ENCODE data around the gene RPL27.
A peak's percentile ranks its signal among the peaks of the same experiment; 100 is the strongest.

The RPL27 gene

GRCh38 chr17:43021741-43022512, 23.7 kb downstream of the RPL27 start, which contains the start of gene VAT1:
VAT1 (minus strand) TSS chr17:43022385; CDS start chr17:43022322, 63 bp downstream.
- DNase-seq = peak; percentile 92

DNA sequence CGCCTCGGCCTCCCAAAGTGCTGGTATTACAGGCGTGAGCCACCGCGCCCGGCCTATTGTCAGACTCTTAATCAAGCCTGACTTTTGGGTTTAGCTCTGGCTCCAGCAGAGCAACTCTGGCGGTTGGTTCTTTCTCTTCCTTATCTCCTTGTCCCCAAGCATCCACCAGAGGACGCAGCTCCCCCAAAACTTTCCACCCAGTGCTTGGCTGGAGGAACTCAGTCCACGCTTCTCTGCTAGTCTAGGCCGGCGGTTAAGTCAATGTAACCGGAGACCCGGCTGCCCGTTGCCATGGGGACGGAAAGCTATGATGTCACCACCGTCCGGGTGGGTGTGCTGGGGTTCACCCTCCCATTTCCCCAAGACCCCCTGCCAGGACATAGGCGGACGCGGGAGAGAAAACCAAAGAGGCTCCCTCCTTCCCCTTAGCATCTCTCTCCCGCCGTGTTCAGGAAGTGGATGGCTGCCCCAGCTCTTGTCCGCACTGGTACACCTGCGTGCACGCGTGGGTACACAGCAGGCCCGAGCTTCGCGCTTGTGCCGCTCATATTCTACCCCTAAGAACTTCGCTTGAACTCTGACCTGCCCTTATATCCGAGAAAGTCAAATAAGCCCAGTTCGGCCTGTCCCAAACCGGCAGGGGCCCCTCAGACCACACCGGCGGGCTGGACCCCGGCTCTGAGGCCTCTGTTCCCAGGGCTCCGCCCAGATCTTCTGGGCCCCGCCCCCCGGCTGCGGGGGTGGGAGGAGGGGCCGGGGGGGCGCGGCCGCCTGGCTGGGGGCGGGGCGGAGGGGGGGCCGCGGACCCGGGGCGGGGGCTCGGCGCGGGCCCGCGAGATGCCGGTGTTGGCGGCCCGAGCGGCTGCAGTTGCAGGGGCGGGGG, 26.4 kb downstream of the RPL27 start, which contains the start of gene RND2:
Gene RND2, plus strand, starts transcription at position 825 of the 883 bp plus-strand sequence. CDS start 117 bp downstream, outside the sequence.
- DNase-seq = peak; percentile 97

- no peak for DNase-seq
These were observed 27.1 kb downstream of the RPL27 start for GRCh38 chr17:43025290-43025657.

DNA sequence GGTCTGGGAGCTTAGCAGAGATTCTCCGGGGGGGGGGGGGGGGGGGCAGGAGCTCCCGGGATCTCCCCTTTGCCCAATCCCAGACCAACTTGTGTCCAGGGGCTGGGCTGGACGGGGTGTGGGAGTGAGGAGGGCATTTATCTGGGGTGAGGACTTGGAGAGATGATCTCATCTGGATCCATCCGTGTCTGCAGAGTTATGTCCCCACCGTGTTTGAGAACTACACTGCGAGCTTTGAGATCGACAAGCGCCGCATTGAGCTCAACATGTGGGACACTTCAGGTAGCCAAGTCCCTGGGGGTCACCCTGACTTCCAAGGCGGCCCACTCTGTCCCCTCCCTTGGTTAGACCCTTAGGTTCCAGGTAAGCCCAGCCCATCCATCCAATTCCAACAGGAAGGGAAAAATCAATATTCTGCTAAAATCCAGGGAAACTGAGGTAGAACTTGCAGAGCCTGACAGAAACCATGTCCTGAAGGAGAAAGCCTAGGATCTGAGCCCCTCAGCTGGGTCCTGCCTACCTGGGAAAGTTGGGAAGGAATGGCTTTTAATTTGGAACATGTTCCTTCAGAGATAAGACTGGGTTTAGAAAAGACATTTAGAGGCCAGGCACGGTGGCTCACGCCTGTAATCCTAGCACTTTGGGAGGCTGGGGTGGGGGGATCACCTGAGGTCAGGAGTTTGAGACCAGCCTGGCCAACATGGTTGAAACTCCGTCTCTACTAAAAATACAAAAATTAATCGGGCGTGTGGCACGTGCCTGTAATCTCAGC, 27.7 kb downstream of the RPL27 start:
- DNase-seq = no peak

DNA sequence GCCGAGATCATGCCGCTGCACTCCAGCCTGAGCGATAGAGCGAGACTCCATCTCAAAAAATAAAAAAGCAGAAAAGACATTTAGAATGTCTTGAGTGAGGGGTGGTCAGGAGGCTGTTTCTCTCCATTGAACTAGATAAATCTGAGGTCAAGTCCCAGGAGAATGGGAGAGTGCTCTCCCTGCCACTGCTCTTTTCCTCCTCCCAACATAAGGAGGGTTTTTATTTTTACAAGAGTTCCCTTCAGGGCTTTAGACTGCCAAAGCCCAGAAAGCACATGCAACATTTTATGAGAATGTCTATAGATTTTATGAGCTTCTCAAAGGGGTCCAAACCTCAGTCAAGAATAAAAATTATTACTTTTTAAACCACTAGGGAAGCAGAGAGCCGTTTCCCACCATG, 28.4 kb downstream of the RPL27 start:
- DNase-seq = no peak

DNA sequence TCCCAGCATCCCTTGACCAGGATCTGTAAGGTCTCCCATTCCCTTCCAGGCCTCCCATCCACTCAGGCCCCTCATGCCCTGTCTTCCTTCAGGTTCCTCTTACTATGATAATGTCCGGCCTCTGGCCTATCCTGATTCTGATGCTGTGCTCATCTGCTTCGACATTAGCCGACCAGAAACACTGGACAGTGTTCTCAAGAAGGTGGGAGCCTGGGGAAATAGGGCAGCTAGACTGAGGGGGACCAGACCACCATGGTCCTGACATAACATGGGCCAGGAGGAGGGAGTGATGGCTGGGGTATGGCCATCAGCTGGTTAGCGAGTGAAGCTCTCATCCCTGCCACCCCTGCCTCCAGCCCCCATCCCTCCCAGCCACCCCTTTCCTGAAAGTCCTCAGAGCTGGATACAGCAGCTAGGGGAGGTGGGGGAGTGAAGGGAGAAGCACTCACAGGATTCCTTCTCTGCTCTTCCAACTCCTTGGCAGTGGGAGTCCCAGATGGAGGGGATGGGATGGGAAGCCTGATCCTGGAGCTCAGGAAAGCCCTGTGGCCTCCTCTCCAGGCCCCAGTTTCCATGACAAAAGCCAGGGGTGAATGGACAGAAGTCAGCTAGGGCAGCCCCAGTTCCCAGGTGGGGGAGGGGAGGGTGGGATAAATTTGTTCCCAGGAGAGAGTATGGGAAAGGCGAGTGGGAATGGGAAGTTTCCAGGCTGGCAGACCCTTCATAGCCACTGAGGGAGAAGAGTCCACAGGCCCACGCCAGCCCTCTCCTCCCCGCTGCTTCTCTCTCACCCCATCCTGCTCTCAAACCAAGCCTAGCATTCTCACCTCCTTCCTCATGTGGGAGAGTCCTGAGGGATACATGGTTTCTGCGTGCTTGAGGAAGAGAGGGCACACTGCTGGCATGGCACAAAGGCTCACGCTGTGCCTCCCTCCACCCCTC, 29.1 kb downstream of the RPL27 start:
- no peak for DNase-seq

DNA sequence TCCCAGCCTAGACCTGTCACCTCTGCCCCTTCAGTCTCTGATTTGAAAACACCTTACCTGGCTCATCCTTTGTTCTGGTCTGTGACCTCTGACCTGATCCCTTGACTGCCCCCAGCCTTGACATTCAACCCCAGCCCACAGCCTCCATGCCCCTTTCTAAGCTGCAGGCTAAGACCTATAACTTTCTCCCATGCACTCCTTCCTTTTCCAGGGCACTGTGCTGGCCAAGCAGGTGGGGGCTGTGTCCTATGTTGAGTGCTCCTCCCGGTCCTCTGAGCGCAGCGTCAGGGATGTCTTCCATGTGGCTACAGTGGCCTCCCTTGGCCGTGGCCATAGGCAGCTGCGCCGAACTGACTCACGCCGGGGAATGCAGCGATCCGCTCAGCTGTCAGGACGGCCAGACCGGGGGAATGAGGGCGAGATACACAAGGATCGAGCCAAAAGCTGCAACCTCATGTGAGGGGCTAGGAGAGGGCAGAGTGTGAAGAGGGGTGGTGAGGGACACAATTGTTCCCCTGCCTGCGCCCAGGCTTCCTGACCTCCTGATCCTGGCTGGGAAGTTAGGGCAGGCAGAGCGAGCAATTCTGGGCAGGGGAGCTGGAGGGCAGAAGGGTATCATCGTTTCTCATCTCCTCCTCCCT, 30.1 kb downstream of the RPL27 start:
- DNase-seq = no peak

DNA sequence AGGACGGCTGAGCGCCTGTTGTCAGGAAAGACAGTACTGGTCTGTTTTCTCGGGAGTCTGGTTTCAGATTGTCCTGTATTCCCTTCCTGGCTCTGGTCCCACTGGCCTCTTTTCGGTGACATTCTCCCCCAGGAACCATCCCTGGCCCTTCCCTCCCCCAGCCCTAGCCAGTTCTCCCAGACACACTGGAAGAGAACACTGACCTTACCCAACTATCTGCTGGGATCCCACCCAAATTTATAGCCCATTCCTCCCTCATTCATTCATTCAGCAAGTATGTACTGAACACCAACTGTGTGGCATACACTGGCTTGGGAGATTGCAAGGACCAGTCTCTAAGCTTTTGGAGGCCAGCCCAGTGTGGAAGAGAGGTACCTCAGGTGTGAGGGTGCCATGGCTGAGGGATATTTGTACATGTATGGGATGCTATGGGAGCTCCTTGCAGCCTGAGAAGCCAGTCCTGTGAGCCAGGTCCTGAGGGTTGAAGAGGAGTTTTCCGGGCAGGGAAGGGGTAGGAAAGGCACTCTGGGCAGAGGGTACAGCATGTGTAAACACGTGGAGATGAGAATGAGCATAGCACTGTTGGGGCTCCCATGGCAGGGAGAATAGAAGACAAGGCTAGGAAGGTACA, 32.0 kb downstream of the RPL27 start:
- DNase-seq = no peak

- DNase-seq = no peak
These were observed 33.4 kb downstream of the RPL27 start for GRCh38 chr17:43031666-43032065.

GRCh38 chr17:43033948-43034881, 36.0 kb downstream of the RPL27 start:
- DNase-seq = no peak

GRCh38 chr17:43034894-43035293, 36.7 kb downstream of the RPL27 start:
- DNase-seq = no peak

DNA sequence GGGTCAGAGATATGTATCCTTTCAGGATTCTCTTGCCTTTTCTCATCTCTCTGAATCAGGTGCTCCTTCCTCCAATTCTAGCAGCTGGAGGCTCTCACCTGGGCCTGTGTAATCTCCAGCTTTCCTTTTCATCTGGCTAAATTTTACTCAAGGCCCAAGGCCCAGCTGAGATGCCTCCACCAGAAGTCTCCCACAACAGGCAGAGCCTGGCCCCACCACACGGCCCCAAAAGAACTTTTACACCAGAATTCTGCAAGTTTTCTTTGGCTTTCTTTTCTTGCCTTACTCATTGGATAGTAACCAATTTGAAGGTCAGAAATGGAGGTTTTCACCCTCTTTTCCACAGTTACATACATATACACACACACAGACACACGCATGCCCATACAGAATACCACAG, 41.4 kb downstream of the RPL27 start:
- no peak for DNase-seq

GRCh38 chr17:43040655-43041054, 42.4 kb downstream of the RPL27 start:
- no peak for DNase-seq

- DNase-seq = peak; percentile 13
These were observed 43.9 kb downstream of the RPL27 start for GRCh38 chr17:43042025-43042628.

- no peak for DNase-seq
These were observed 45.1 kb downstream of the RPL27 start for GRCh38 chr17:43043307-43043706.

DNA sequence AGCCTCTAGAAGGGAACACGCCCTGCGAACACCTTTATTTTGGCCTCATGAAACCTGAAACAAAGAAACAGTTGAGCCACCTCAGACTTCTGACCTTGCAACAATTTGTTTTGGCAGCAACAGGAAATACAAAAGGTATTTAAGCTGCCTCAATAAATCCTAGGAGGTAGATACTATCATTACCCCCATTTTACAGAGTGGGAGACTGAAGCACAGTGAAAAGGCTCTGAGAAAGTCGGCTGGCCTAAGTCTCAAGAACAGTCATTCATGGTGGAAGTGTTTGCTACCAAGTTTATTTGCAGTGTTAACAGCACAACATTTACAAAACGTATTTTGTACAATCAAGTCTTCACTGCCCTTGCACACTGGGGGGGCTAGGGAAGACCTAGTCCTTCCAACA, 45.8 kb downstream of the RPL27 start:
- DNase-seq = no peak

- no peak for DNase-seq
These were observed 53.8 kb downstream of the RPL27 start for GRCh38 chr17:43051969-43052368.
